ENCODE results near the gene RAB3GAP1. TPM values are rescaled to one million over a fixed set of nuclear protein-coding genes. Genes with fewer than 3 reads are reported as not detected.

RAB3GAP1 gene
- polyA plus RNA-seq, 1 of the 3 experiments (the other 2 are of a cell fraction), result 10.9 TPM

DNA sequence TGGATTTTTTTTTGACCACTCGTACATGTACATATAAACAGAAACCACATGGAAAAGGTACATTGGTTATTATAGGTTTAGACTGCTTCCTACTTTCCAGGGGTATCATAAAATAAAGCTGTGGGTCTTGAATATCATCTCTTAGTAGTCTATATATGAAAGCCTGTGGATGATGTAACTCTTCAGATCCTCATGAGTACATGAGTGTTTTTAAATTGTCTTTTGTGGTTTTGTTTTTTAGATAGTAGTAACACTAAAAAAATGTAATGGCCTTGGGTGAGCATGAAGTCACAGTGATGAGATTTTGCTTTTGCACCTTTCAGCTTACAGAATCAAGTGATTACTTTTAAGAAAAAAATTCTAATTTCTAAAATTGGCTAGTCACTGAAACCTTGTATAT is 80.2 kb downstream of the RAB3GAP1 start:
- peaks cover 73 to 83% of the 10 kb centered on the region in 2 experiments for H3K36me3 ChIP-seq (replicated peaks in 1 of 2; ENCODE audit: control insufficient read depth in 1 of 2, insufficient read depth in 2 of 2, low read length in 1 of 2)
- ChIA-PET POLR2A (no interaction called here), CTCF (interaction anchor here (1.5 kb wide), 1 partner anchor 128 kb away, joined by 3 read pairs; no protein-coding TSS in a partner anchor)
- no peak overlapping the region for H3K27ac ChIP-seq (ENCODE audit: low read depth in 2 of 2, low read length in 1 of 2)
- H3K4me1 ChIP-seq (ENCODE audit: control insufficient read depth in 1 of 2, insufficient read depth in 2 of 2, low read depth in 1 of 2, low read length in 1 of 2), result peaks cover 0 to 7% of the 10 kb centered on the region in 2 experiments; a peak in 2 of 4 replicates
- no peaks in the 10 kb centered on the region for H3K9me3 ChIP-seq
- H3K4me3 ChIP-seq (ENCODE audit: low read depth in 2 of 2, low read length in 1 of 2), result no peak overlapping the region
- no peaks in the 10 kb centered on the region for H3K9me2 ChIP-seq
- peaks cover 7% of the 10 kb centered on the region for H3F3A ChIP-seq (replicated peaks; ENCODE audit: insufficient read depth)
- TF ChIP-seq JUND (IDR thresholded peaks at IDR 0.05), result no peak
- no peak for TF ChIP-seq YY1 (IDR thresholded peaks at IDR 0.05; ENCODE audit: low read depth)
- TF ChIP-seq ELF1 (IDR thresholded peaks at IDR 0.05), result no peak
- no peak for TF ChIP-seq TEAD4 (IDR thresholded peaks at IDR 0.05; ENCODE audit: borderline replicate concordance, insufficient read depth)
- no peak for TF ChIP-seq MAX (IDR thresholded peaks at IDR 0.05; ENCODE audit: low read depth)
- no peak for TF ChIP-seq FOXJ3 (CRISPR knock-in tag; IDR thresholded peaks at IDR 0.05)
- TF ChIP-seq RXRA (IDR thresholded peaks at IDR 0.05; ENCODE audit: borderline replicate concordance, low read depth), result no peak
- TF ChIP-seq POLR2AphosphoS5 (IDR thresholded peaks at IDR 0.05; ENCODE audit: low read depth, low read length), result no peak
- TF ChIP-seq, protein P1, sequence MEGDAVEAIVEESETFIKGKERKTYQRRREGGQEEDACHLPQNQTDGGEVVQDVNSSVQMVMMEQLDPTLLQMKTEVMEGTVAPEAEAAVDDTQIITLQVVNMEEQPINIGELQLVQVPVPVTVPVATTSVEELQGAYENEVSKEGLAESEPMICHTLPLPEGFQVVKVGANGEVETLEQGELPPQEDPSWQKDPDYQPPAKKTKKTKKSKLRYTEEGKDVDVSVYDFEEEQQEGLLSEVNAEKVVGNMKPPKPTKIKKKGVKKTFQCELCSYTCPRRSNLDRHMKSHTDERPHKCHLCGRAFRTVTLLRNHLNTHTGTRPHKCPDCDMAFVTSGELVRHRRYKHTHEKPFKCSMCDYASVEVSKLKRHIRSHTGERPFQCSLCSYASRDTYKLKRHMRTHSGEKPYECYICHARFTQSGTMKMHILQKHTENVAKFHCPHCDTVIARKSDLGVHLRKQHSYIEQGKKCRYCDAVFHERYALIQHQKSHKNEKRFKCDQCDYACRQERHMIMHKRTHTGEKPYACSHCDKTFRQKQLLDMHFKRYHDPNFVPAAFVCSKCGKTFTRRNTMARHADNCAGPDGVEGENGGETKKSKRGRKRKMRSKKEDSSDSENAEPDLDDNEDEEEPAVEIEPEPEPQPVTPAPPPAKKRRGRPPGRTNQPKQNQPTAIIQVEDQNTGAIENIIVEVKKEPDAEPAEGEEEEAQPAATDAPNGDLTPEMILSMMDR (IDR thresholded peaks at IDR 0.05), result no peak
- TF ChIP-seq TAF1 (IDR thresholded peaks at IDR 0.05; ENCODE audit: borderline replicate concordance, low read depth, low read length), result no peak
- no peak for TF ChIP-seq GABPA (IDR thresholded peaks at IDR 0.05; ENCODE audit: low read depth)
- no peak for TF ChIP-seq MXI1 (IDR thresholded peaks at IDR 0.05; ENCODE audit: low read depth, low read length)
- no peak for TF ChIP-seq EP300 (IDR thresholded peaks at IDR 0.05; ENCODE audit: borderline replicate concordance in 1 of 2, low read depth in 1 of 2, low read length in 1 of 2)
- no peak for TF ChIP-seq GATA2 (CRISPR knock-in tag; IDR thresholded peaks at IDR 0.05)
- H3K9ac ChIP-seq, result no peak overlapping the region
- no peaks in the 10 kb centered on the region for H3K27me3 ChIP-seq (ENCODE audit: insufficient read depth)
- WGBS (ENCODE audit: low lambda C conversion rate), result 92% methylated on average over 1 of the region's 1 CpG
- H2AFZ ChIP-seq (ENCODE audit: low read depth), result no peak overlapping the region
- H3K79me2 ChIP-seq (ENCODE audit: insufficient read depth), result no peaks in the 10 kb centered on the region
- no peaks in the 10 kb centered on the region for H4K20me1 ChIP-seq (ENCODE audit: insufficient read depth)
- no peak for DNase-seq
- H3K4me2 ChIP-seq, result no peak overlapping the region

- TF ChIP-seq SMC3 (IDR thresholded peaks at IDR 0.05; ENCODE audit: low read depth, low read length) (no peak), REST (IDR thresholded peaks at IDR 0.05; ENCODE audit: low read depth, low read length) (no peak), NRF1 (IDR thresholded peaks at IDR 0.05; ENCODE audit: low read depth, low read length) (no peak), RFX5 (IDR thresholded peaks at IDR 0.05; ENCODE audit: low read length) (no peak), CHD2 (IDR thresholded peaks at IDR 0.05; ENCODE audit: low read length, partially characterized antibody) (no peak), FOXJ3 (CRISPR knock-in tag; IDR thresholded peaks at IDR 0.05) (no peak)
- TF ChIP-seq, protein P2, sequence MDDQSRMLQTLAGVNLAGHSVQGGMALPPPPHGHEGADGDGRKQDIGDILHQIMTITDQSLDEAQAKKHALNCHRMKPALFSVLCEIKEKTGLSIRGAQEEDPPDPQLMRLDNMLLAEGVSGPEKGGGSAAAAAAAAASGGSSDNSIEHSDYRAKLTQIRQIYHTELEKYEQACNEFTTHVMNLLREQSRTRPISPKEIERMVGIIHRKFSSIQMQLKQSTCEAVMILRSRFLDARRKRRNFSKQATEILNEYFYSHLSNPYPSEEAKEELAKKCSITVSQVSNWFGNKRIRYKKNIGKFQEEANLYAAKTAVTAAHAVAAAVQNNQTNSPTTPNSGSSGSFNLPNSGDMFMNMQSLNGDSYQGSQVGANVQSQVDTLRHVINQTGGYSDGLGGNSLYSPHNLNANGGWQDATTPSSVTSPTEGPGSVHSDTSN (IDR thresholded peaks at IDR 0.05), result no peak
- POLR2A ChIA-PET, result no interaction called here
Measured at GRCh38 chr2:135140606-135141005, 88.5 kb downstream of the RAB3GAP1 start.

More at GRCh38 chr2:135140606-135141005, 88.5 kb downstream of the RAB3GAP1 start:
- Histone ChIP-seq H2AFZ (ENCODE audit: low read depth) (no peak overlapping the region), H4K20me1 (ENCODE audit: insufficient read depth) (no peaks in the 10 kb centered on the region), H3K9me2 (no peaks in the 10 kb centered on the region), H3K4me3 (ENCODE audit: low read depth in 2 of 2, low read length in 1 of 2) (no peak overlapping the region), H3K9ac (no peak overlapping the region), H3K36me3 (replicated peaks in 1 of 2; ENCODE audit: control insufficient read depth in 1 of 2, insufficient read depth in 2 of 2, low read length in 1 of 2) (peaks cover 12 to 80% of the 10 kb centered on the region in 2 experiments), H3K4me2 (no peak overlapping the region), H3F3A (replicated peaks; ENCODE audit: insufficient read depth) (no peaks in the 10 kb centered on the region), H3K79me2 (ENCODE audit: insufficient read depth) (peaks cover 37% of the 10 kb centered on the region; the same call in 1 of the 2 replicates), H3K4me1 (ENCODE audit: control insufficient read depth in 1 of 2, insufficient read depth in 2 of 2, low read depth in 1 of 2, low read length in 1 of 2) (no peaks in the 10 kb centered on the region), H3K9me3 (peaks cover 20% of the 10 kb centered on the region), H3K27me3 (ENCODE audit: insufficient read depth) (no peaks in the 10 kb centered on the region), H3K27ac (ENCODE audit: low read depth in 2 of 2, low read length in 1 of 2) (no peak overlapping the region)
- CTCF ChIA-PET, result no interaction called here
- no peak for DNase-seq

Data from SK-N-SH (cell line).